ENCODE data around the gene SSBP3.
A peak's percentile ranks its signal among the peaks of the same experiment; 100 is the strongest.
"Not testable (repeated sequence)": the region's sequence is repeated elsewhere in the genome, so short reads cannot be mapped to it uniquely, and the experiment has no call there.

Gene SSBP3

GRCh38 chr1:54239035-54239383 lies 167.2 kb downstream of the SSBP3 start:
- DNase-seq: no peak

GRCh38 chr1:54238353-54239034 lies 167.7 kb downstream of the SSBP3 start:
- DNase-seq: no peak

GRCh38 chr1:54237586-54237985 lies 168.6 kb downstream of the SSBP3 start:
- DNase-seq: no peak

- no peak for DNase-seq
These were observed 171.9 kb downstream of the SSBP3 start for GRCh38 chr1:54234284-54234683.

- not testable (repeated sequence) for DNase-seq
These were observed 173.0 kb downstream of the SSBP3 start for GRCh38 chr1:54233196-54233595.

GRCh38 chr1:54230507-54231339 lies 175.5 kb downstream of the SSBP3 start:
- peak; percentile 63 for DNase-seq

- DNase-seq: peak; percentile 53
These were observed 176.8 kb downstream of the SSBP3 start for GRCh38 chr1:54229281-54229891.

- no peak for DNase-seq
These were observed 177.5 kb downstream of the SSBP3 start for GRCh38 chr1:54228638-54229079.

GRCh38 chr1:54227891-54228310 lies 178.3 kb downstream of the SSBP3 start:
- DNase-seq: no peak

- DNase-seq: no peak
These were observed 179.0 kb downstream of the SSBP3 start for GRCh38 chr1:54227091-54227602.

- DNase-seq: no peak
These were observed 180.1 kb downstream of the SSBP3 start for GRCh38 chr1:54225986-54226559.

GRCh38 chr1:54225378-54225777 lies 180.8 kb downstream of the SSBP3 start:
- DNase-seq: no peak

- DNase-seq: no peak
These were observed 182.0 kb downstream of the SSBP3 start for GRCh38 chr1:54224233-54224632.

- no peak for DNase-seq
These were observed 182.6 kb downstream of the SSBP3 start for GRCh38 chr1:54223441-54224202.

GRCh38 chr1:54222711-54223110 lies 183.5 kb downstream of the SSBP3 start:
- DNase-seq: no peak

GRCh38 chr1:54221867-54222484 lies 184.2 kb downstream of the SSBP3 start:
- no peak for DNase-seq

GRCh38 chr1:54221113-54221834 lies 184.9 kb downstream of the SSBP3 start:
- DNase-seq: no peak

- no peak for DNase-seq
These were observed 186.0 kb downstream of the SSBP3 start for GRCh38 chr1:54220004-54220811.

- no peak for DNase-seq
These were observed 186.5 kb downstream of the SSBP3 start for GRCh38 chr1:54219688-54220003.

- DNase-seq: no peak
These were observed 187.1 kb downstream of the SSBP3 start for GRCh38 chr1:54218883-54219687.

Data from stimulated activated CD4-positive, alpha-beta T cell treated with anti-CD3 and anti-CD28 coated beads, Interleukin-15, amount 100 ng/mL, for 24 hours (primary cell).